DMS53 treated with DMSO at 0.1 percent for 48 hours (cell line): ENCODE data around the gene COL6A2.
"Not testable (repeated sequence)": the region's sequence is repeated elsewhere in the genome, so short reads cannot be mapped to it uniquely, and the experiment has no call there.

Experiments
- DNase-seq: peaks from one replicate; lab custom pipeline; 2025; ENCODE audit not compliant: unreplicated experiment; lab: John Stamatoyannopoulos, UW

Gene COL6A2

GRCh38 chr21:46124926-46125845, 27.3 kb downstream of the COL6A2 start:
- no peak for DNase-seq

- DNase-seq = no peak
Observed at GRCh38 chr21:46125846-46126301, 28.0 kb downstream of the COL6A2 start.

- no peak for DNase-seq
Observed at GRCh38 chr21:46126309-46127238, 28.7 kb downstream of the COL6A2 start.

GRCh38 chr21:46127239-46128105, 29.6 kb downstream of the COL6A2 start:
- DNase-seq = no peak

DNA sequence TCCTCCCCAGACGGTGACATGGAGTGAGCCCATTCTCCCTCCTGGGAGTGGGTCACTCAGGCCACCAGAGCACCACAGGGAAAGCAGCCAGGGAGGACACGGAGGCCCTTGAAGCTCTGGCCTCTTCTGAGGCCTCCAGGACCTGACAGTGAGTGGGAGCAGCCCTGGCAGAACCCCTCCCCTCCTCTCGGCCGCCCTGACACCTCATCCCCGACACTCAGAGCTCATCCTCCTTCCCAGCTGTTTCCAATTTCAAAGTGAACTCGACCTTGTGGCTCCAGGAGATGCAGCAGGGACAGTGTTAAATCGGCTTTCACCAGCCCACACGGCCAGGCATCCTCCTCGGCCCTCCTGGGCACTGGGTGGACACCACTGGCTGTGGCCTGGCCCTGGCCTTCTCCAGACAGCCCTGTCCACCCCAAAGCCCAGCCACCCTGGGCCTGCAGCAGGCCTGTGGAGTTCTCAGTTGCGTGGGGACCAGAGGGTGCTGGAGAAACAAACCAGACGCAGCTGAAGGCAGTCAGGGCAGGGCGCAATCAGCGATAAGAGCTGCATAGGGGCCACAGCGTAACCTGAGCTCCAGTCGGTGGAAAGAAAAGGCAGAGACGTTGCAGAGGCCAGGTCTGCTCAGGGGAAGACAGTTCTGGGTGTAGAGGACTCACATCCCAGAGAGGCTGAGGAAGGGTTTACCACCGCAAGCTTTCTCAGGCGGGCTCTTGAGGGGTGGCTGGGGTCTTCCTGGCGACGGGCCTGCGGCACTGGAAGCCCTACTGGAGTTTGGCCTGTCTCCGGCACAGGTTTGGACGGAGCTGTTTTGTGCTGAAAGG, 30.4 kb downstream of the COL6A2 start:
- DNase-seq = no peak

DNA sequence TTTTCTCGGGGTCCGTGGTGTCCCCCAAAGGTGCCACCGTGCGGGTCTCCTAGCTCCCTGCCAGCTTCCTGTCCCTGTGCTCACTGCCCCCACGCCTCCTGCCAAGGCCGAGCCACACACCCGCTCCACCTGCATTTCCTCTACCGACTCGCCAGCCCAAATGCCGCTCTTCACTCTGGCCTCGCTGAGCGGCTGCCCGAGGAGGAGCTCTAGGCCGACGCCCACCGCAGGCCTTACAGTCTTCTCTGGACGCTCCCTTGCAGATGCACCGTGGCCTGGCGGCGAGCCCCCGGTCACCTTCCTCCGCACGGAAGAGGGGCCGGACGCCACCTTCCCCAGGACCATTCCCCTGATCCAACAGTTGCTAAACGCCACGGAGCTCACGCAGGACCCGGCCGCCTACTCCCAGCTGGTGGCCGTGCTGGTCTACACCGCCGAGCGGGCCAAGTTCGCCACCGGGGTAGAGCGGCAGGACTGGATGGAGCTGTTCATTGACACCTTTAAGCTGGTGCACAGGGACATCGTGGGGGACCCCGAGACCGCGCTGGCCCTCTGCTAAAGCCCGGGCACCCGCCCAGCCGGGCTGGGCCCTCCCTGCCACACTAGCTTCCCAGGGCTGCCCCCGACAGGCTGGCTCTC, 31.1 kb downstream of the COL6A2 start:
- no peak for DNase-seq

DNA sequence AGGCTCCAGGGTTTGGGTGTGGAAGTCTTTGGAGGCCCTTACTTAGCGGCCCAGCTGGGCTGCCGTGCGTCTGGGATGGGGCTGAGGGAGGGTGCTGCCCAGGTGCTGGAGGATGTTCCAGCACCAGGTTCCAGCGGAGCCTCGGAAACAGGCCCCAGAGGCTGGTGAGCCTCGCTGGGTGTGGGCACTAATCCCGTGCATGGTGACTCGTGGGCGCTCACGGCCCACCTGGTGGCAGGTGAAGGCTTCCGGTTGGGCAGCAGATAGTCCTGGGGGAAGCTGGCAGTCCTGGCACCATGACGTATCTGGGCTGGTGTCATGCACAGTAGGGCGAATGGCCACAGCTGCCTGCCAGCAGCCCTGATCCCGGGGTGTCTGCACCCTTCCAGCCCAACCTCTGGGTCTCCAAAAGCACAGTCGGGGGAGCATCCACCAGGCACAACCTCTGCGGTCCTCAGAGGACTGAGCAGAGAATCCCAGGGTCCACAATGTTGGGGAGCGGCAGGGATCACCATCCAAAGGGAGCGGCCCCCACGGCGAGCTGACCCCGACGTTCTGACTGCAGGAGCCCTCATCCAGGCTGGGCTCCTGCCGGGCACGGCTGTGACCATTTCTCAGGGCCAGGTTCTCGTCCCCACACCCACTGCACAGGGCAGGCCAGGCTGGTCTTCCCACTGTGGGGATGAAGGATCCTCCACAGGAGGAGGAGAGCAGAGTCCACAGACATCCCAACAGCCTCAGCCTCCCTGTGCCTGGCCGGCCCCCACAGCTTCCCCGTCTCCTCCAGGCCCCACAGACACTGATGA, 32.1 kb downstream of the COL6A2 start:
- no peak for DNase-seq

DNA sequence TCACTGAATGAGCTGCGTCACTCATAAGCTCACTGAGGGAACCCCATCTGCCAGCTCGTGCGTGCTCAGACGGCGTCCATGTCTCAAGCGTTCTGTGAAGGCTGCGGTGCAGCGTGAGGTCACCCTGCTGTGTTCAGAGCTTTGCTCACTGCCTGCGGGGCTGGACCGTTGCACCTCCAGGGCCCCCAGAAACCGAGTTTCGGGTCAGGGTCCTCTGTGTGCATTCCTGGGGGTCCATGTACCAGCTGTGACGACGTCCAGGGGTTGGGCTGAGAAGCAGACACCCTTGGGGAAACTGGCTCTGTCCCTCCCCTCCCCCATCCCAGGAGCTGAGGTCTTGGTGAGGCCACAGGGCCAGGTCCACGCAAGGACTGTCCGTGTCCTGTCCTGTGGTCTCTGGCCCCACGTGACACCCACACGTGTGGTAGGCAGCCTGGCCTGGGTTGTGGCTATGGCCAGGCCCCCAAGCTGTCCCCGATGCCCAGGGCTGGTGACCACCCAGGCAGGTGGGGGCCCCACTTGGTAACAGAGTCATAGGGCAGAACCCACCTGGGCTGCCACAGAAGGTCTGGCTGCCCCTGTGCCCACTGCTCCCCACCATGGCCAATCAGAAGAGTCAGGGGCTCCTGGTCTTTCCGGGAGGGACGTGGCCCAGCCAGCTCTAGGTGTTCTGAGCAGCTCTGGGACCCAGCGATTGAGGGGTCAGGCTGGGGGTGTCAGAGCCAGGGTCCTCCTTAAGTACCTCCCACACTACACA, 33.1 kb downstream of the COL6A2 start:
- DNase-seq = no peak

- no peak for DNase-seq
Observed at GRCh38 chr21:46131588-46131837, 33.6 kb downstream of the COL6A2 start.

DNA sequence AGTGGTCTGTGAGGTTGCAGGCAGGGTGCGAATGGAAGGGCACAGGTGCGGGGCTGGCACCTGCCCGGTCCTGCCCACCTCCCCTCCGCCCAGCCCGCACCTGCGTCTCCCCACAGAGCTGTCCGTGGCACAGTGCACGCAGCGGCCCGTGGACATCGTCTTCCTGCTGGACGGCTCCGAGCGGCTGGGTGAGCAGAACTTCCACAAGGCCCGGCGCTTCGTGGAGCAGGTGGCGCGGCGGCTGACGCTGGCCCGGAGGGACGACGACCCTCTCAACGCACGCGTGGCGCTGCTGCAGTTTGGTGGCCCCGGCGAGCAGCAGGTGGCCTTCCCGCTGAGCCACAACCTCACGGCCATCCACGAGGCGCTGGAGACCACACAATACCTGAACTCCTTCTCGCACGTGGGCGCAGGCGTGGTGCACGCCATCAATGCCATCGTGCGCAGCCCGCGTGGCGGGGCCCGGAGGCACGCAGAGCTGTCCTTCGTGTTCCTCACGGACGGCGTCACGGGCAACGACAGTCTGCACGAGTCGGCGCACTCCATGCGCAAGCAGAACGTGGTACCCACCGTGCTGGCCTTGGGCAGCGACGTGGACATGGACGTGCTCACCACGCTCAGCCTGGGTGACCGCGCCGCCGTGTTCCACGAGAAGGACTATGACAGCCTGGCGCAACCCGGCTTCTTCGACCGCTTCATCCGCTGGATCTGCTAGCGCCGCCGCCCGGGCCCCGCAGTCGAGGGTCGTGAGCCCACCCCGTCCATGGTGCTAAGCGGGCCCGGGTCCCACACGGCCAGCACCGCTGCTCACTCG, 34.1 kb downstream of the COL6A2 start:
- no peak for DNase-seq

DNA sequence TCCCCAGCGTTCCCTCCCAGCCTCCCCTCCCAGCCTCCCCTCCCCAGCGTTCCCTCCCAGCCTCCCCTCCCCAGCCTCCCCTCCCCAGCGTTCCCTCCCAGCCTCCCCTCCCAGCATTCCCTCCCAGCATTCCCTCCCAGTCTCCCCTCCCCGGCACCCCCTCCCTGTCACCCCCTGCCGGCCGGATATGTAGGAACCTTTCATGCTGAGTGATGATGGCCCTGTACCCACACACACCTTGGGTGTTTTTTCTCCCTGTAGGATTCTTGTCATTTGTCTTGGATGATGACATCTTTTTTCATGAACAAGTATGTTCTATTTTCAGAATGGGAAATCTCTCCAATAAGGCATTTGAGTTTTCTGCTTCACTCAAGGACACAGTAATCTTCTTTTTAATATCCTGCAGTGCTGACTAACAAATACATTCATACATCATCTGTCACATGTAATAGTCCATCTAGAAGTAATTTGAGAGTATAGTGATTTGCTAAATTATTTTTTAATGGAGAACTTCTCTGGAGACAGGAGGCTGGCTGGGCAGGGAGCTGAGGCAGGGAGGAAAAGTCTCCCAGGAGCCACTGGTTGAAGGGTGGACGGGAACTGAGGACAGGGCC, 38.0 kb downstream of the COL6A2 start:
- no peak for DNase-seq

GRCh38 chr21:46136739-46137349, 38.9 kb downstream of the COL6A2 start:
- DNase-seq = no peak

GRCh38 chr21:46137908-46138307, 40.0 kb downstream of the COL6A2 start:
- no peak for DNase-seq

DNA sequence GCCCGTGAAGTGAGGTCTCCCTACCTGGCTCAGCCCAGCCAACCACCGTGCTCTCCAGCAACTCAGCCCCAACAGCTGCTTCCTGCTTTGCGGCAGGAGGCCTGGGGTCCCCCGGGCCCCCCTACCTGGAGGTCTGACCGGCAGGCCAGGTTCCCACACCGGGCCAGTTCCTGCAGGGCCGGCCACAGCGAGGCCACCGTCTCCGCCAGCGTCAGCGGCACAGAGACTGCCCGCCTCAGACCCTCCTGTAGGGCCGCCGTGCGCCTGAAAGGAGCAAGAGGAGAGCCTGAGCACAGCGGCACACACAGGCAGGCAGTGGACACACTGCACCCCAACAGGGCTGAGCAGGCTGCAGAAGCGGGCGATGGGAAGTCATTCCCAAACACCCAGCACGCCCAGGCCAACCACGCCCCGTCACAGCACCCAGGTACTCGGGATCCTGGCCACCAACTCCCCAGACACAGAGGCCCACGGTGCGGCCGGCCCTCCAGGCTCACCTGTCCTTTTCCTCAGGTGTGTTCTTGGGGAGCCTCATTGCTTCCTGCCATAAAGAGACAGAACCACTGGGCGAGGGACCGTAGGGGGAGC, 40.6 kb downstream of the COL6A2 start:
- no peak for DNase-seq

DNA sequence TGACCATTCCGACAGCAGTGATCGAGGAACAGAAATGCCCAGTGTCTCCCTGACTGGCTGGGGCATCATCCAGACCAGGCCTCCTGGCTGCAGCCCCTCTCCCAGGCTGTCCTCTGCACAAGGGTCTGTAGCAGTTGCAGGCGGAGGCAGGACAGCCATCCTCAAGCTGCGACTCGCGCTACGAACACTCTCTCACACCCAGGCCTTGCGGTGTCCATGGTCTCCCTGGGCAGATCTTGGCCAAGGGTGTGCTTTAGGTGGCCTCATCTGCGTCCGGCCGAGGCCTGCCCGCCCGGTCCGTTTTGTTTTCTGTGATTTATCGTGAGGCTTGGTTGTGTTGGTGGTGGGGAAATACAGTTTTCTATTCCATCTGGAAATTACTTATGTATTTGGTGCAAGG, 41.8 kb downstream of the COL6A2 start:
- DNase-seq = no peak

DNA sequence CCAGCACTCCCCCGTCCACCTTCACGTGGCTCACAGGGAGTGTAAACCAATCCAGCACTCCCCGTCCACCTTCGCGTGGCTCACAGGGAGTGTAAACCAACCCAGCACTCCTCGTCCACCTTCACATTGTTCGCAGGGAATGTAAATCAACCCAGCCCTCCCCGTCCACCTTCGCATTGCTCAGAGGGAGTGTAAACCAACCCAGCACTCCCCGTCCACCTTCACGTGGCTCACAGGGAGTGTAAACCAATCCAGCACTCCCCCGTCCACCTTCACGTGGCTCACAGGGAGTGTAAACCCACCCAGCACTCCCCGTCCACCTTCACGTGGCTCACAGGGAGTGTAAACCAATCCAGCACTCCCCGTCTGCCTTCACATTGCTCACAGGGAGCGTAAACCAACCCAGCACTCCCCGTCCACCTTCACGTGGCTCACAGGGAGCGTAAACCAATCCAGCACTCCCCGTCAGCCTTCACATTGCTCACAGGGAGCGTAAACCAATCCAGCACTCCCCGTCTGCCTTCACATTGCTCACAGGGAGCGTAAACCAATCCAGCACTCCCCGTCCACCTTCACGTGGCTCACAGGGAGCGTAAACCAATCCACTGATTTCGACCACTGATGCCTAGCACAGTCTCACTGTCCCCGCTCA, 42.6 kb downstream of the COL6A2 start:
- not testable (repeated sequence) for DNase-seq
